Effector memory CD4-positive, alpha-beta T cell (primary cell): Measurements from ENCODE around the gene TPO.
"Not testable (repeated sequence)": the region's sequence is repeated elsewhere in the genome, so short reads cannot be mapped to it uniquely, and the experiment has no call there.

ENCODE experiments used
- DNase-seq, 3 donors: peaks; one replicate each; pipeline ENCODE4 v3.0.0-alpha.2; 2020
- H3K27ac ChIP-seq: 2 replicates; pipeline ENCODE4 v1.7.0; 2013; ENCODE audit warnings: mild to moderate bottlenecking, low read length, moderate library complexity; ENCODE audit not compliant: insufficient read depth, poor library complexity, severe bottlenecking
- H3K27me3 ChIP-seq: replicated peaks from 2 replicates; pipeline ENCODE4 v1.7.0; 2013; ENCODE audit warnings: mild to moderate bottlenecking, low read length; ENCODE audit not compliant: insufficient read depth, control insufficient read depth, poor library complexity, severe bottlenecking
- H3K36me3 ChIP-seq: 2 replicates; pipeline ENCODE4 v1.7.0; 2013; ENCODE audit warnings: mild to moderate bottlenecking, low read length, moderate library complexity; ENCODE audit not compliant: control insufficient read depth, insufficient read depth
- H3K4me1 ChIP-seq: 2 replicates; pipeline ENCODE4 v1.7.0; 2013; ENCODE audit warnings: low read length, mild to moderate bottlenecking; ENCODE audit not compliant: control insufficient read depth, insufficient read depth, poor library complexity, severe bottlenecking
- H3K4me3 ChIP-seq: 2 replicates; pipeline ENCODE4 v1.7.0; 2013; ENCODE audit warnings: low read length, low read depth, mild to moderate bottlenecking; ENCODE audit not compliant: insufficient read depth, poor library complexity, severe bottlenecking
- H3K9me3 ChIP-seq: 2 replicates; pipeline ENCODE4 v1.7.0; 2013; ENCODE audit warnings: mild to moderate bottlenecking, low read length, moderate library complexity; ENCODE audit not compliant: control insufficient read depth

The TPO gene

GRCh38 chr2:1488851-1489250 lies 75.6 kb downstream of the TPO start:
- H3K4me3 ChIP-seq, result no peak overlapping the region
- H3K36me3 ChIP-seq, result no peaks in the 10 kb centered on the region
- H3K4me1 ChIP-seq, result no peaks in the 10 kb centered on the region
- no peak for DNase-seq
- H3K27ac ChIP-seq, result no peak overlapping the region
- H3K27me3 ChIP-seq, result no peaks in the 10 kb centered on the region
- no peaks in the 10 kb centered on the region for H3K9me3 ChIP-seq

- no peaks in the 10 kb centered on the region for H3K27me3 ChIP-seq
- H3K27ac ChIP-seq, result no peak overlapping the region
- DNase-seq, result no peak
- H3K4me3 ChIP-seq, result no peak overlapping the region
- no peaks in the 10 kb centered on the region for H3K4me1 ChIP-seq
- no peaks in the 10 kb centered on the region for H3K9me3 ChIP-seq
- H3K36me3 ChIP-seq, result no peaks in the 10 kb centered on the region
Measured at GRCh38 chr2:1489486-1489885, 76.2 kb downstream of the TPO start.

GRCh38 chr2:1490381-1490780 lies 77.1 kb downstream of the TPO start:
- not testable (repeated sequence) for H3K4me1 ChIP-seq, H3K4me3 ChIP-seq, H3K9me3 ChIP-seq, DNase-seq, H3K36me3 ChIP-seq, H3K27ac ChIP-seq, H3K27me3 ChIP-seq

GRCh38 chr2:1491751-1492150 lies 78.5 kb downstream of the TPO start:
- H3K4me1 ChIP-seq, result no peaks in the 10 kb centered on the region
- DNase-seq, result no peak
- H3K27ac ChIP-seq, result no peak overlapping the region
- no peaks in the 10 kb centered on the region for H3K27me3 ChIP-seq
- H3K4me3 ChIP-seq, result no peak overlapping the region
- no peaks in the 10 kb centered on the region for H3K36me3 ChIP-seq
- H3K9me3 ChIP-seq, result no peaks in the 10 kb centered on the region

- not testable (repeated sequence) for H3K4me3 ChIP-seq, H3K4me1 ChIP-seq, DNase-seq, H3K27ac ChIP-seq, H3K9me3 ChIP-seq, H3K36me3 ChIP-seq, H3K27me3 ChIP-seq
Measured at GRCh38 chr2:1492231-1492630, 79.0 kb downstream of the TPO start.

- Histone ChIP-seq H3K27me3 (no peaks in the 10 kb centered on the region), H3K27ac (no peak overlapping the region)
- DNase-seq, result no peak
Measured at GRCh38 chr2:1492711-1493430, 79.6 kb downstream of the TPO start.

GRCh38 chr2:1493431-1494126 lies 80.3 kb downstream of the TPO start:
- Histone ChIP-seq H3K4me1 (no peaks in the 10 kb centered on the region), H3K27me3 (no peaks in the 10 kb centered on the region), H3K4me3 (no peak overlapping the region), H3K27ac (no peak overlapping the region), H3K9me3 (no peaks in the 10 kb centered on the region), H3K36me3 (no peaks in the 10 kb centered on the region)
- DNase-seq, result no peak

More at GRCh38 chr2:1492711-1493430, 79.6 kb downstream of the TPO start:
- Histone ChIP-seq H3K9me3 (no peaks in the 10 kb centered on the region), H3K4me3 (no peak overlapping the region), H3K36me3 (no peaks in the 10 kb centered on the region), H3K4me1 (no peaks in the 10 kb centered on the region)

GRCh38 chr2:1494257-1494656 lies 81.0 kb downstream of the TPO start:
- H3K4me3 ChIP-seq, result no peak overlapping the region
- H3K9me3 ChIP-seq, result no peaks in the 10 kb centered on the region
- H3K36me3 ChIP-seq, result no peaks in the 10 kb centered on the region
- DNase-seq, result no peak
- no peaks in the 10 kb centered on the region for H3K4me1 ChIP-seq
- no peak overlapping the region for H3K27ac ChIP-seq
- no peaks in the 10 kb centered on the region for H3K27me3 ChIP-seq

- Histone ChIP-seq H3K36me3 (no peaks in the 10 kb centered on the region), H3K27me3 (no peaks in the 10 kb centered on the region), H3K4me1 (no peaks in the 10 kb centered on the region), H3K9me3 (no peaks in the 10 kb centered on the region), H3K27ac (no peak overlapping the region), H3K4me3 (no peak overlapping the region)
- no peak for DNase-seq
Measured at GRCh38 chr2:1494906-1495305, 81.6 kb downstream of the TPO start.

- no peak for DNase-seq
- H3K4me1 ChIP-seq, result no peaks in the 10 kb centered on the region
- no peaks in the 10 kb centered on the region for H3K36me3 ChIP-seq
- no peaks in the 10 kb centered on the region for H3K27me3 ChIP-seq
- H3K4me3 ChIP-seq, result no peak overlapping the region
- H3K9me3 ChIP-seq, result no peaks in the 10 kb centered on the region
- no peak overlapping the region for H3K27ac ChIP-seq
Measured at GRCh38 chr2:1495676-1496358, 82.6 kb downstream of the TPO start.
